ENCODE results near the gene LY6G6F. TPM values are rescaled to one million over a fixed set of nuclear protein-coding genes. Genes with fewer than 3 reads are reported as not detected.

LY6G6F gene
- total and polyA plus RNA-seq, 2 of the 13 experiments (the other 11 are each of a cell fraction or from before 2014, with no cell fraction given) = not detected

DNA sequence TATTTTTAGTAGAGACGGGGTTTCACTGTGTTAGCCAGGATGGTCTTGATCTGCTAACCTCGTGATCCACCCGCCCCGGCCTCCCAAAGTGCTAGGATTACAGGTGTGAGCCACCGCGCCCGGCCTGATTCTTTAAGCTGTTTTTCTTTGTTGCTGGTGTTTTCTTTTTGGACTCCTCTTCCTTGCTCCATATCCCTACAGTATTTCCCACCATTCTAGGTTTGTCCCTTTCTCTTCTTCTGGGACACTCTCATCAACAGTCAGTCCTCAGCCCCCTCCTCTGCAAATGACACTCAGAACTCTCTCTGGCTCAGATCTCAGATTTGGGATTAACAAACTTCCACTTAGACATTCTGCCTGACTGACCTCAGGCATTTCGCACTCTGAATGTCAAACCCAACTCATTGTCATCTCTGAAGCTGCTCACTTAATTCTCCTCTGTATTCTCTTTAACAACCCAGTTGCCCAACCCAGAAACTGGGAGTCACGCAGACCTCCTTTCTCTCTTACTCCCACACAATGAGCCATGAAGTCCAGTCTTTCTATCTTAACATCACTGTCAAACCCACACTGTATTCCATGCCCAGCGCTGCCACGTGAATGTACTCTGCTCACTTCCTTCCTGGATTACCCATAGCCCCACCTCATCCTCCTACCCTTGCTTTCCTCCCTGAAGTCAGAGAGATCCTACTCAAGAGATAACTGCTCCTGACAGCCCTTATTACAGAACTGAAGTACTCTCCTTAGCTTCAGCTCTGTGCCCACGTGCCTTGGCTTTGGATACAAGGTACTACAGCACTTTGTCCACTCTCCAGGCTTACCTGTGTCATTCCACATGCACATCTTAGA, 19.1 kb downstream of the LY6G6F start:
- Histone ChIP-seq H3K4me3 (replicated peaks in 1 of 3; ENCODE audit: insufficient read depth in 1 of 3, low read depth in 2 of 3, low read length in 3 of 3) (no peak overlapping the region), H2AFZ (ENCODE audit: low read length) (no peak overlapping the region), H4K20me1 (ENCODE audit: insufficient read depth, low read length) (peaks cover 6% of the 10 kb centered on the region; the same call in 1 of the 2 replicates), H3K4me2 (ENCODE audit: low read depth, low read length) (no peak overlapping the region), H3K9me3 (ENCODE audit: low read length) (no peaks in the 10 kb centered on the region), H3K4me1 (ENCODE audit: insufficient read depth, low read length) (peaks cover 20% of the 10 kb centered on the region; the same call in 1 of the 2 replicates), H3K9ac (ENCODE audit: insufficient read depth, low read depth, low read length) (no peak overlapping the region), H3K79me2 (ENCODE audit: insufficient read depth, low read length) (no peaks in the 10 kb centered on the region), H3K36me3 (replicated peaks in 1 of 2; ENCODE audit: control insufficient read depth in 1 of 2, insufficient read depth in 2 of 2, low read length in 2 of 2) (peaks cover 5 to 7% of the 10 kb centered on the region in 2 experiments; a peak in 4 of 5 replicates), H3K27me3 (ENCODE audit: control insufficient read depth in 1 of 2, insufficient read depth in 2 of 2, low read length in 2 of 2) (peaks cover 0 to 15% of the 10 kb centered on the region in 2 experiments; a peak in 4 of 5 replicates), H3K27ac (ENCODE audit: extremely low read length, insufficient read depth, low read length) (no peak overlapping the region)
- DNase-seq (ENCODE audit: low spot score) (no peak), ATAC-seq (no peak), FAIRE-seq (no peak)
- in situ Hi-C loops (cut with HindIII; ENCODE audit: extremely low pct_ligation_motif_present, low pct_unique_long_range_greater_than_20kb) = no loop called here
- intact Hi-C loops (cut with micrococcal nuclease; ENCODE audit: unreplicated experiment) = no loop called here
- BruUV-seq (replicated peaks) = no TSS peak
- 85% methylated on average over 12 of the region's 12 CpGs for WGBS (ENCODE audit: low lambda C conversion rate)
- ChIA-PET CTCF (ENCODE audit: low intra/inter-chr PET ratio, low total read pairs) (interaction anchor here (0.8 kb wide), 1 partner anchor 65 kb away, joined by 3 read pairs; no protein-coding TSS in a partner anchor), POLR2A (interaction anchor here (0.9 to 2.7 kb wide), 3 partner anchors 11 to 102 kb away, joined by 3 to 11 read pairs (median 3); partner anchors contain the start of genes HSPA1B and LY6G6D)
- TF ChIP-seq POLR2AphosphoS5 (IDR thresholded peaks at IDR 0.05; ENCODE audit: low read depth, low read length) (0 out of 2 replicates have a peak, but pooled peaks have one; percentile 25), POLR2A (IDR thresholded peaks at IDR 0.05; ENCODE audit: insufficient read depth in 1 of 2, low read depth in 2 of 2, low read length in 2 of 2) (0 out of 4 replicates have a peak, but pooled peaks of 1 of the 2 experiments have one; percentile 12), IKZF4 (CRISPR knock-in tag; IDR thresholded peaks at IDR 0.05; ENCODE audit: borderline replicate concordance, low read depth, not compliant biosample characterization) (no peak), ASH2L (IDR thresholded peaks at IDR 0.05; ENCODE audit: insufficient read length, low read depth, low read length) (no peak), RBFOX2 (IDR thresholded peaks at IDR 0.05; ENCODE audit: low read depth, low read length) (no peak), ZBTB20 (CRISPR knock-in tag; IDR thresholded peaks at IDR 0.05; ENCODE audit: borderline replicate concordance, low read depth) (no peak)
- TF ChIP-seq, protein P1, sequence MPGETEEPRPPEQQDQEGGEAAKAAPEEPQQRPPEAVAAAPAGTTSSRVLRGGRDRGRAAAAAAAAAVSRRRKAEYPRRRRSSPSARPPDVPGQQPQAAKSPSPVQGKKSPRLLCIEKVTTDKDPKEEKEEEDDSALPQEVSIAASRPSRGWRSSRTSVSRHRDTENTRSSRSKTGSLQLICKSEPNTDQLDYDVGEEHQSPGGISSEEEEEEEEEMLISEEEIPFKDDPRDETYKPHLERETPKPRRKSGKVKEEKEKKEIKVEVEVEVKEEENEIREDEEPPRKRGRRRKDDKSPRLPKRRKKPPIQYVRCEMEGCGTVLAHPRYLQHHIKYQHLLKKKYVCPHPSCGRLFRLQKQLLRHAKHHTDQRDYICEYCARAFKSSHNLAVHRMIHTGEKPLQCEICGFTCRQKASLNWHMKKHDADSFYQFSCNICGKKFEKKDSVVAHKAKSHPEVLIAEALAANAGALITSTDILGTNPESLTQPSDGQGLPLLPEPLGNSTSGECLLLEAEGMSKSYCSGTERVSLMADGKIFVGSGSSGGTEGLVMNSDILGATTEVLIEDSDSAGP (CRISPR knock-in tag; IDR thresholded peaks at IDR 0.05; ENCODE audit: borderline replicate concordance) = no peak
- TF ChIP-seq, protein P2, sequence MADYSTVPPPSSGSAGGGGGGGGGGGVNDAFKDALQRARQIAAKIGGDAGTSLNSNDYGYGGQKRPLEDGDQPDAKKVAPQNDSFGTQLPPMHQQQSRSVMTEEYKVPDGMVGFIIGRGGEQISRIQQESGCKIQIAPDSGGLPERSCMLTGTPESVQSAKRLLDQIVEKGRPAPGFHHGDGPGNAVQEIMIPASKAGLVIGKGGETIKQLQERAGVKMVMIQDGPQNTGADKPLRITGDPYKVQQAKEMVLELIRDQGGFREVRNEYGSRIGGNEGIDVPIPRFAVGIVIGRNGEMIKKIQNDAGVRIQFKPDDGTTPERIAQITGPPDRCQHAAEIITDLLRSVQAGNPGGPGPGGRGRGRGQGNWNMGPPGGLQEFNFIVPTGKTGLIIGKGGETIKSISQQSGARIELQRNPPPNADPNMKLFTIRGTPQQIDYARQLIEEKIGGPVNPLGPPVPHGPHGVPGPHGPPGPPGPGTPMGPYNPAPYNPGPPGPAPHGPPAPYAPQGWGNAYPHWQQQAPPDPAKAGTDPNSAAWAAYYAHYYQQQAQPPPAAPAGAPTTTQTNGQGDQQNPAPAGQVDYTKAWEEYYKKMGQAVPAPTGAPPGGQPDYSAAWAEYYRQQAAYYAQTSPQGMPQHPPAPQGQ (CRISPR knock-in tag; IDR thresholded peaks at IDR 0.05; ENCODE audit: borderline replicate concordance) = no peak
